Epithelial cell of prostate (primary cell): ENCODE results near the gene FARP1.

Experiments
- DNase-seq: peaks from one replicate; pipeline ENCODE4 v3.0.0-alpha.2; 2011; ENCODE audit warnings: low read depth, low spot score
- H3K27ac ChIP-seq: fragments of 450-650 bp; 2 replicates; pipeline ENCODE4 v1.5.1; 2017; ENCODE audit warnings: mild to moderate bottlenecking

The FARP1 gene

DNA sequence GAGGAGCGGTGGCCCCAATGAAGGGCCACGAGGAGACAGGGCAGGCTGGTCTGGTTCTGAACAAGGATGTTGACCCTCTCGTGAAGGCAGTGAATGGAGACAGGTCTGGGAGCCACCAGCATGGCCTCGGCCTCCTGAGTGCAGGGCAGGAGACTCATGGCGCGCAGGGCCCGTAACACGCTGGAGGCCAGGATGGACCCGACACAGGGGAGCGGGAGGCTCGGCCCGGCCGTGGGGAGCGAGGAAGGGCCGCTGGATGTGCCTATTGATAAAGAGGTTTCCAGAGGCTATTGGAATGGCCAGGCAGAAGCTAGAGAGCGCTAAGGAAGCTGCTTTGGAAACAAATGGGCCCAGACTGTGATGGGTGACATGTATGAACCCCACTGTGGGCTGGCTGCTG is 301.5 kb downstream of the FARP1 start:
- peak overlapping the region; percentile 67 for H3K27ac ChIP-seq
- no peak for DNase-seq

DNA sequence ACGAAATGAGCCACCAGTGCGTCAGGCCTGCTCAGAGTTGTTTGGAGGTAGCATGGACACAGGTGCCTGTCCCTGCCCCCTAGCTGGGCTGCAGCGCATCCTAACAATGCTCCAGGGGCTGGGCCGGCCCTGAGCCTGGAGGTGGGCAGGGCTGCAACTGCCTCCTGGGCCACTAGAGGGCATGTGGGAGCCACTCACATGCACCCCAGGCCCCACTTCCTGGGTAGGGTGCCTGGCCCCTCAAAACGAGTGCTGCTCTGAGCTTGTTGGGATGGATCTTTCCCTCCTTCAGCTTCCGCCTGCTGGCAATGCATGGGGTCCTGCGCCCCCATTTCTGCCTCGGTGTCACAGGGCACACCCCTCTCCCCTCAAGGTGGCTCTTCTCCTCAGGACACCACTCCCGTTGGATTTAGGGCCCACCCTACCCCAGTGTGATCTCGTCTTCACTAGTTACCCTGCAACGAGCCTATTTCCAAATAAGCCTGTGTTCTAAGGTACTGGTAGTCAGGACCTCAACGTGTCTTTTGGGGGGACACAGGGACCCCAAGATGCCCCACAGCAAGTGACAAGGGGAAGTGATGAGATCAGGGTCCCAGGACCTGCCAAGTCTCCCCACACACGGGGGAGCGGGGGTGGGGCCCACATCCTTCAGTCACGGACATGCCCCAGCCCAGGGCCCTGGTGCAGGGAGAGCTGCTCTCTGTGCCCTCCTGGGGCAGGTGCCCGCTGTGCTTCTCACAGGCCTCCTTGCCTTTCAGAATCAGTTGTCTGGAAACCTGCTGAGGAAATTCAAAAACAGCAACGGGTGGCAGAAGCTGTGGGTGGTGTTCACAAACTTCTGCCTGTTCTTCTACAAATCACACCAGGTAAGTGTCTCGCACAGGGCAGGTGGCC is 302.7 kb downstream of the FARP1 start:
- no peak for DNase-seq
- peak overlapping the region; percentile 67 for H3K27ac ChIP-seq

DNA sequence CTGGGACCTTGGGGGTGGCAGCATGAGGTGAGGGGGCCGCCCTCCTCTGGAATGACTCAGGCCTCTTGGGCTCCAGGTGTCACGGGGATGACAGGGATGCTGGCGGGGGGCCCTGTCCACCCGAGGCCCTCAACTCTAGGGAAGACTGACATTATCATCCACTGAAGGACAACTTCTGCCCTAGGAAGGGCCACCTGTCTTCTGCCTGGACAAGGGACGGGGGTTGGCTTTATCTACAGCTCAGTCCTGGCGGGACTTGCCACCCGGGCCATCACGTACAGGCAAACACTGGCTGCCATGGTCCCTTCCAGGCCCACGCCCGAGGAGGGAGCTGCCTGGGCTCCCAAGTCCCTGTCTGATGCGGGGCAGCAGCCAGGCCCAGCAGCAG is 303.3 kb downstream of the FARP1 start:
- no peak for DNase-seq
- H3K27ac ChIP-seq: peak overlapping the region; percentile 67

DNA sequence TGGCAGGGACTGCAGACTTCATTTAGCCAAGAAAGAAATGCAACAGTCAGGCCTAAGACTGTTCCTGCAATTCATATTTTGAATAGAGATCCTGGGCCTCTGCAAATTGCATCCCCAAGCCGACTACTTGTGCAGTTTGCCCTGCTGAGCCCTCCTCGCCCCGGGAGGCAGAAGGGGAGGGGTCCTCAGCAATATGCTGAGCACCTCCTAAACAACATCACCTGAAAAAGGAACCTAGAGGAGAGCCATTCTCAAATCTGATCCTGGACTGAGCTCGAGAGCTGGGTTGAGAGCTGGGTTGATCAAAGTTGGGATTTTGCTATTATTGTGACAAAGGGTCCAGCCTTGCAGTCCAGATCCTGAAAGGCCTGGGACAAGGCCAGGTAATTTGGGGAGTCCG is 304.2 kb downstream of the FARP1 start:
- H3K27ac ChIP-seq: no peak overlapping the region
- DNase-seq: no peak

DNA sequence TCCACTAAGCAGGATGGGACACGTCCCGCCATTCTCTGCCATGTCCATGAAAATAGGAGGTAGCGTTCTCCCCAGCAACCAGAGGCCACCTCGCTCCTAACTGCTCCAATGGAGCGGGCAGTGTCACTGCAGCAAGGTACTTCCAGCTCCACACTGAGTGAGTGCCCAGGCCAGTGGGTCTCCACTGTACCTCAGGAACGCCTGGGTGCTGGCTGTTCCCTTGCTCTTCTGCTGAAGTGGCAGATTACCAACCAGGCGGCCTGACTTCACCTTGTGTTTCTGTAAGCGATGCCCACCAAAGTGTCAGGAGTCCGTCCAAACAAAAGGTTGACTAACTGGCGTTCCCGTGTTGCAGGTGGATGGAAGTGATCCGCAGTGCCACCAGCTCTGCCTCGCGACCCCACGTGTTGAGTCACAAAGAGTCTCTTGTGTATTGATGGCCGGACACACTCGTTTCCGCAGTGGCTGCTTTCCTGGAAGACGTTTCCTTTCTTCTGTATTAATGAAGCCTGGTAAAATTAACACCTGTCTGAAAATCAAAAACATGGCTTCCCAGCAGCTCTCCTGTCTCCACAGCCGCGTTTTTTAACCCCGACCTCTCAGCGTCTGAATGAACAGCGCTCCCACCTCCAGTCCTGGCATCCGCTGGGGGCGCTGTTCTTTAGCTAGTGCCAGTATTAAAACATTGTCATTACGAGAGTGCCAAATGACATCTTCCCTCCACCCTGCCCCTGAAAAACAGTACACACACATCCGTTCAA is 305.2 kb downstream of the FARP1 start:
- no peak overlapping the region for H3K27ac ChIP-seq
- DNase-seq: no peak

DNA sequence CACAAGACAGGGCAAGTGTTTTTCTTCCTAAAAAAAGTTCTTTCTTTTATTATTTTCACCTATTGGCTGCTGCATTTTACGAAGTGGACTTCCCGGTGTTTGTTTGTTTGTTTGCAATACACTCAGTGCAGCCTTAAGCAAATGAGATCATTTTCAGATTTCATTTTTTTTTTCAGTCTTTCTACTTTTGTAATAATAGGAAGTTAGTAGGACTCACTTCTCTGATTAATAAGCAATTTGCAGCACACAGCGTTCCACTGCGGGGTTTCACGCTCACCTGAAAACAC is 305.7 kb downstream of the FARP1 start:
- H3K27ac ChIP-seq: no peak overlapping the region
- no peak for DNase-seq

DNA sequence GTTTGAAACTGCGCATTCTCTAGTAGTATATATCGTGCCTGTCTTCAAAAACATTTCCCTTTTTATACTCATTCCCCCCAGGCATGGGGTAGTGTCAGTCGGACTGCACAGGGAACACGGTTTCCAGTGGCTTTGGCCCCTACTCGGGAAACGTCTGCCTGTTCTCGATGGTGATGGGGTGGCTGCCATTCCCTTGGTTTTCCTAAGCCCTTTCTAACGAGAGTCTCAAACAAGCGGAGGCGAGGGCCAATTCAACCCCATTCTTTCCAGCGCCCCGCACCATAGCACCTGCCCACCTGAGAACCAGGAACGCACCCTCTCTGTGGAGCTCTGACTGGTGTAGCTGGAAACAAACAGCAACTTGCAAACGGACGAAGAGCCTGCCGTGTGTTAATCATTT is 306.4 kb downstream of the FARP1 start:
- no peak for DNase-seq
- no peak overlapping the region for H3K27ac ChIP-seq

DNA sequence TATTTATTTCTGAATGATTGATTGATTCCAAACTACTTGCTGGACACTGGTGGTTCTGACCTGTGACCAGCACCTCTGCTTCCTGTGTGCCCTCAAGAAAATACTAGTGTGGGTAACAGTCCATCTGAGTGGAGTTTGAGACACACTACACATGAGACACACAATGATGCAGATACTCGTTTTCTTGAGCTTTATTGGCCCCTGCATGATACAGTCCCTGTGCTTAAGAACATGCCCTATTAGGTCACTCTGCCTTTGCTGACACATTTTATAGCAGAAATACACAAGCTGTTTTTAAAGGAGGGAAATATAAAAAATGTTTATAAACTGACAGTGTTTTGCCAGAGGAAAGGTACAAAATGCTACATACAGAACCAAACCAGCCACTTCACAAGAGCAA is 307.1 kb downstream of the FARP1 start:
- H3K27ac ChIP-seq: no peak overlapping the region
- DNase-seq: no peak

DNA sequence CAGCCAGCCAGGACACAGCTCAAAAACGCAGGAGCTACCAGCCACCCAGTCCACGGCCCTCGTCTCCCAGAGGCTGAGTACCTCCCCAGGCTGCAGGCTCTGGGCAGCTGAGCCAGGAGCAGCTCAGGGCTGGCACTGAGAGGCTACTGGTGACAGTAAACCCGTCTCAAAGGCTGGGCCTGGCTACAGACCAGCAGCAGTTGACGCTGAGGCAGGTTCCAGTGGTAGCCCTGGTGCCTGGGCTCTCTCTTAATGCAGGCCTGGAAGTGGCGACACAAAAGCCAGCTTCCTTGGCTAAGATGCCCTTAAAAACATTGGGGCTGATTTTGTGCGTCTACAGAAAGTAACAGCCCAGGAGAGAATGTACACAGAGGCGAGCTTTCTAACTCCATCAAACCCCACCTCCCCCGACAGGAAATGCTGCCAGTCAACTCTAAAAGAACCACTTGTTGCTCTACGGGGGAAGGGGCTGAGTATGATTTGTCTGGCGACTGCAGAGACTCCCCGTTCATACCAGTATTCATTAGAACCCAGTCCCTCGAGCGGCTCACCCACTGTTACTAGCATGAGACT is 307.7 kb downstream of the FARP1 start:
- no peak for DNase-seq

DNA sequence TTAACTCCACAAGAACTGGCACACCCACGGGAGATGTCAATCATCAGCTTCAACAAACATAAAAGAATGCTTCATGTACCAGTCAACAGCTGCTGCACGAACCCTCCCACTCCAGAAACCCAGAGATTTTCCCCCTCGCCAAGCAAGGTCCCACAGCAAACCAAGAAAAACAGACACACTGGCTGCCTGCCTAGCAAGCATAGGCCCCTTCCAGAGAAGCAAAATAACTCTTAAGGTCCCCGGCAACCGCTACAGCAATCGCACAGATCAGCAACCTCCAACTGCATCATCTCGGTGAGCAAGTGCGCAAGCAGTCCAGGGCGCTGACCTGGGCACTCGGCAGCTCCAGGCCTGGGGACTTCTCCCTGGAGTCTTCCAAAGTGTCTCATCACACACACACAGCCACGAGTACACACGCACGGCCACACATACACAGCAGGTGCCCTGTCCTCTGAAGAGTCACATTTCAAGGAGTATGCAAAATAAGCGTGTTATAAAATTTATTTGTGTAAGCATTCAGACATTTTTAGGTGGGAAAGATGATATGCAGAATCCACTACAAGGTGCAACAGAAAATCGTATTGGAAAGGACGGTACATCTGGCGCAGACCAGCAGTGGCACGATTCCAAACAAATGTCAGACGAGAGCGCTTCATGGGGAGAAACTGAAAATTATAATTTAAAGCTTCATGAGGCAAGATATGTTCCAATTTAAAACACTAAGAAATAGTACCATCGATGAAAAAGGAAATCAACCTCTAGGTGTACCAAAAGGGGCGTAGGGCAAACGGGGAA is 309.0 kb downstream of the FARP1 start:
- no peak overlapping the region for H3K27ac ChIP-seq
- no peak for DNase-seq

More for the DNA sequence above, 307.7 kb downstream of the FARP1 start:
- H3K27ac ChIP-seq: no peak overlapping the region

DNA sequence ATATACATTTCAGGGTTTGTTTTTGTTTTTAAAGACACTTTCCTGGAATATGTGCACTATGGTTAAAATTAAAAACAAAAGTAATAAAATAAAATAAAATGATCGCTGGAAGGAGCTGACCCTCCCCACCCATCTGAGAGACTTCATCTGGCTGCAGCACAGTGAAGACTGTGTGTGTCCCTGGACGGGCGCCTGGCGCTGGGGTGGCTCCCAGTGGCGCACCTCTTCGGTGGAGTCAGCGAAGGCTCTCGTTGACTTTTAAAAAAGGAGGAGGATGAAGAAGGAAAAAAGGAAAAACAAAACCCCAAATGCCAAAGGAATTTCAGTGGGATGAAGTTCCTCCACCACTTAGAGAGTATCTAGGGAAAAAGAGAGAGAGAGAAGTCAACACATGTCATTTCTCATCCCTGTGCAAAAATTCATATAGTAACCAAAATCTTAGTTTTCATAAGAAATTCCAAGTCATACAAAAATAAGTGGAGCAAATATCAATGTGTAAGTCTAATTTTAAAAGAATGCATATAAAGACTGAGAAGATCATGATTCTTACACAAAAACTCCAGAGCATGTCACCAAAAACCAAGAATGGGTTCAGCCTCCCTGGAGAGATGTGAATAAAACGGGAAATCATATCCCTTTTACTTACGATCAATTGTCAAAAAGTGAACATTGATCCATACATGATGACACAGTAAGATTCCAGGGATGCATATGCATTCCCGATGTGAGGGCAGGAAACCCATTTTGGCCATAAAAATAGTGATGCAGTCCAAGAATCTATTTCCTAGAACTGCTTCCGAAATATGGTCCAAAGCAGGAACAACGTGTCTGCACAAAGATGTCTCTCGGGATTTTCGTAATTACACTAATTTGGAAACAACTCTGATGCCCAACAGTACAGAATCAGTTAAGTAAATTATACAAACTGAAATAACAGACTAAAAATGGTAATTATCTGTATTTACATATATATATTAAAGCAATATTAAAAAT is 310.3 kb downstream of the FARP1 start:
- DNase-seq: no peak

DNA sequence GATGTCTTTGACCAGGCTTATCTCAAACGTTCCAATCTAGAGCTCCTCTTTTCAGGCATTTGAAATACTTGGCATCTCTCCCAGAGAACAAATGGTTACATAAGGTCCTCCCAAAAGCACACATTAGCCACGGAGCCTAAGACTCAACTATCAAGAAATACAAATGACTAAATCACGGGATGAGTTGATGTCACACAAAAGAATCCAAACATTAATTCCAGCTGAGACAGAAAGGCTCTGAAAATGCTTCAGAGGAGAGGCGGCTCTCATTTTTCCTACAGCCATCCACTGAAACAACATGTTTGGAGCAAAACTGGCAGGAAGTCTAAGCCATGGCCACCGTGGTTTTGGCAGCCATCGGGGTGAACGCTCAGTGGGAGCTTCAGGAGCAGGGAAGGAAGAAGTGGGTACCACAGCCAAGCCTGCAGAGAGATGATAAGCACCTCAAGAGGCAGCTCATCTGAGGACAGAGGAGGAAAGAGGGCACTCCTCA is 311.5 kb downstream of the FARP1 start:
- H3K27ac ChIP-seq: peak overlapping the region; percentile 32
- no peak for DNase-seq

More for the DNA sequence above, 310.3 kb downstream of the FARP1 start:
- no peak overlapping the region for H3K27ac ChIP-seq

DNA sequence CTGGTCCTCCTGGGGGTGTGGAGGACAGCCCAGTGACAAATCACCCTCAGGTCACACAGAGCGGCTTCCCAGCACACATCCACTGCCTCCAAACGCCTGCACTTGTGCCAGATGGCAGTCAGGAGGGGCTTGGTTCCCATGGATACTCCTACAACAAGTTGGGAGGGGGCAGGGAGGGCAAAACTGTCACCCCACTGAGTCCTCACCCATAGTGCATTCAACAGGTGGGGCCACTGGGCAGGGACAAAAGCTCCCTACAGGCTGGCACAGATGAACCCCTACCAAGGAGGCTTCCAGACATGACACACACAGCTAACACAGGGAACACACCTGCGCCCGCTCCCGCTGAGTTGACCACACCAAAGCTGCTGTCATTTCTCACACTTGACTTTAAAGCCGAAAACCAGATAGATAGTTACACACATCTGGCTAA is 313.5 kb downstream of the FARP1 start:
- no peak overlapping the region for H3K27ac ChIP-seq

DNA sequence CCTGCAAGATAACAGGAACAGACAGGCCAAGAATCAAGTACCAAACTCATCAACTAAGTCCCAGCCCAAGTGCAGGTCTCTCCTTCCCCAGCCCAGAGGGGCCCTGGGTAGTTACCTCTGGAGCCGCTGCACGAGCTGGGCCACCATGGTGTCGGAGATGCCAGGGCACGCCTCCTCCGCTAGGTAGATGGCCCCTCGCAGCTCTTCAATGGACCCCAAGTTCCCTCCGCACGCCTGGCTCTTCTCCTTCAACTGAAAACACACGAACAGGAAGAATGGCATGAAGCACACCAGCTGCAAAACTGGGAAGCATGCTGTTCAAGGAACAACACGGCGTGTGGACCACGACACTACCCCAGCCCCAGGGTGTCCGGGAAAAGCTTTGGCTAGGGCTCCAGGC is 314.2 kb downstream of the FARP1 start:
- no peak overlapping the region for H3K27ac ChIP-seq
- no peak for DNase-seq

More for the DNA sequence above, 313.5 kb downstream of the FARP1 start:
- DNase-seq: no peak

DNA sequence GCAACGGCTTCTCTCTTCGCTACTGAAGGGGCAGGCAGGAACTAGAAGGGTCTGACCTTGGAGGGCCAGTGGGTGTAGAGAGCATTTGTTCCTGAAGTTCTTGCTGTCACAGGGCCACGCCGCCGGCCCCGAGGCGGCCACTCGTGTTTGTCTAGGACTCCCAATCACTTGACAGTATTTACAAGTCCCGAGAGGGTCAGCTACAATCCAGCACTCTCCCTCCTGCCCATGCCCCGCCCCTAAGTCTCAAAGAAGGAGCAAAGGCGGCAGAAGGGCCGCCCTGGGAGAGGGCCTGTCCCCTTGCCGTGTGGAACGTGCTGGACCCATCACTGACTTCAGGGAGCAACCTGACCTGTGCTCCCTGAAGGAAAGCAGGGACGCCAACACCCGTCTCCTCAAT is 315.5 kb downstream of the FARP1 start:
- no peak for DNase-seq
- no peak overlapping the region for H3K27ac ChIP-seq

DNA sequence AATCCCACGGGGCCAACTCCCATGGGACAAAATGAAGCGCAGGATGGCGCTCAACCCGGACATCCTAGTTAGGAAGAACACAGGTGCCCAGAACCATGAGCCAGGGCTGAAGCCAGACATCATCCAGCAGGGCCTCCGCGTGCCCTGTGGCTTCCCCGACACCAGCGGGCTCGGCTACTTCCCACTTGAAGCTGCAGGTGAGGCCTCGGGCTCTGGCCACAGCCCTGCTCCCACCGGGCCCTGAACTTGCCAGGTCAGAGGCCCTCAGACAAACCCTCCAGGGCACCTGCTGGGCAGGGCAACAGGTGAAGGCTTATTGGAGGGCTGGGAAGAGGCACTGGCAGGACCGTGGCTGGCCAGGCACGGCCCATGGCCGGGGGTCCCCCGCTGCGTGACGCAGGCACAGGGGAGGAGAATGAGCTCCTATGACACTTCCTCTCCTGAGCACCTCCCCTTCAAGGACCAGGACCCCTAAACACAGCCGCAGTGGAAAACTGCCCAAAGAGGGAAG is 316.3 kb downstream of the FARP1 start:
- DNase-seq: no peak
- H3K27ac ChIP-seq: no peak overlapping the region

DNA sequence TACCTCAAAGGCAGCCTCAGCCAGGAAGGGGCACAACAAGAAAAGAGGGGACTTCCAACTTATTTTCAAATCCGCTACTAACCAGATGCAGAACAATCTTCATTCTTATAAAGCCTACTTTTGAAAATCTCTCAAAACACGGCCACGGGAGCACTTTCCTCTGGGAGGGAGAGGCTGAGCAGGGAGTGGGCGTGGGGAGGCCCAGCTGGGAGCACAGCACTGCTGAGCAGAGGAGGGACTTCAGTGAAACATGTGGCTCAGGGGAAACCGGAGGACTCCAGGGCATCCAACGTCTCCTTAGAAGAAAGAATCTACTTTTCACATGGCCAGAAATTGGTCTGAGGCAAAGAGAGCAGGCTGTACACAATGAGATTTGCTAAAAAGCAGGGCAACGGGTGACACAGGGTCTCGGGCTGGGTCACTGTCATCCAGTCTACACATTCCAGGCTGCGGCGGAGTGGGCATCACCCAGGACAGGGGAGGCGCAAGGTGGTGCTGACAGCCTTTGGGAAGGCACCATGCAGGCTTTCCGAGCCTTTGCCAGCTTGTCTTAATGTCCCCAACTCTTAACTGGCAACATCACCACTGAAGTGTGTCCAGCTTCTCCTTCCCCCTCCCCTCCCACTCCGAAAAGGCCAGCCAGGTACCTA is 317.0 kb downstream of the FARP1 start:
- no peak overlapping the region for H3K27ac ChIP-seq
- DNase-seq: no peak

DNA sequence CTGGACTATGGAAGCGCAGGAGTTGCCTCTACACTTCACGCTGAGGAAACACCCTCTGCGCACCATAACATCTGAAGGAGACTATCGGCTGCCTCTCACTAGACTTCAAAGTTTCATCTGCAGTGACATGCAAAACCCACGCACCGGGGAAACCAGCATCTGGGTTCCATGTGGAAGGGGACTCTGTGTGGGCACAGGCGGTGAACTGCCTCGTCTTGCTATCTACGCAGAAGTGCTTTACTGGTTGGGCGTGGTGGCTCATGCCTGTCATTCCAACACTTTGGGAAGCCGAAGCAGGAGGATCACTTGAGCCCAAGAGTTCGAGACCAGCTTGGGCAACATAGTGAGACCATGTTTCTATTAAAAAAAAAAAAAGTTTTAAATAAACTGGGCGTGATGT is 317.6 kb downstream of the FARP1 start:
- no peak for DNase-seq
- H3K27ac ChIP-seq: no peak overlapping the region
